ENCODE results near the gene FLG2. TPM values are rescaled to one million over a fixed set of nuclear protein-coding genes. Genes with fewer than 3 reads are reported as not detected.

FLG2 gene
- total and polyA plus RNA-seq, 2 of the 4 experiments (the other 2 are of a cell fraction): 0.02 TPM; not detected in 1

DNA sequence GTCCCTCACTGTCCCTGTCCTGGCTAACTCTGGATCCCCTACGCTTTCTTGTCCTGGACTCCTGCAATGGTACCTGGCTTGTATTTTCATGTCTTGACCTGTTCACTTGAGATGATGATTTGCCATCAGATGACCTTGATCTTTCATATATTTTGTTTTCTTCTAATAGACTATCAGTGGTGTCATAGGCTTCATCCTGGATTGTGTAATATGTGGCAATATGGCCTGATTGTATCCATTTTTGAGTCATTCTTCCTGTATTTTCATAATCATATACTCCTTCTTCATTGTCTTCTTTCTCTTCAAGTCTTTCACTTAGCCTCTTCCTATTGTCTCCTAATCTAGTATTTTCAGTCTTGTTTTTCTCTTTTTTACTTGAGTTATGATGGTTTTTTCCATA lies 45.8 kb downstream of the FLG2 start:
- Histone ChIP-seq H3K27me3 (ENCODE audit: control insufficient read depth, insufficient read depth, low read length) (no peaks in the 10 kb centered on the region), H3K4me1 (ENCODE audit: control insufficient read depth, insufficient read depth, low read length) (no peaks in the 10 kb centered on the region), H3K18ac (ENCODE audit: low read depth, low read length) (no peak overlapping the region), H2AK5ac (ENCODE audit: low read depth, low read length) (no peak overlapping the region), H3K4me3 (ENCODE audit: insufficient read depth, low read depth, low read length) (no peak overlapping the region), H3K14ac (replicated peaks; ENCODE audit: low read depth, low read length) (no peak overlapping the region), H2BK20ac (ENCODE audit: low read depth, low read length) (no peak overlapping the region), H3K79me1 (ENCODE audit: low read depth in 1 of 2, low read length in 2 of 2) (no peaks in the 10 kb centered on the region), H3K36me3 (ENCODE audit: control insufficient read depth, insufficient read depth, low read length) (no peaks in the 10 kb centered on the region), H3K4me2 (ENCODE audit: low read depth, low read length) (no peak overlapping the region), H4K20me1 (ENCODE audit: insufficient read depth, low read length) (no peaks in the 10 kb centered on the region), H3K9me1 (ENCODE audit: insufficient read depth, low read length) (no peaks in the 10 kb centered on the region), H2BK5ac (ENCODE audit: low read depth, low read length, poor library complexity, severe bottlenecking) (no peak overlapping the region), H2BK120ac (ENCODE audit: low read depth, low read length) (no peak overlapping the region), H3K9me3 (ENCODE audit: control insufficient read depth, insufficient read depth, low read length) (peaks cover 15% of the 10 kb centered on the region; the same call in 1 of the 2 replicates), H4K5ac (ENCODE audit: low read depth, low read length) (no peak overlapping the region), H4K8ac (ENCODE audit: low read depth in 2 of 2, low read length in 2 of 2) (no peak overlapping the region), H4K91ac (ENCODE audit: insufficient read depth, low read depth, low read length) (no peak overlapping the region), H3K23ac (ENCODE audit: low read depth, low read length) (no peak overlapping the region), H3K9ac (ENCODE audit: low read depth, low read length) (no peak overlapping the region), H3K56ac (ENCODE audit: extremely low read depth, insufficient read depth, low read length) (no peak overlapping the region), H3K27ac (ENCODE audit: insufficient read depth, low read length) (no peak overlapping the region), H3K4ac (ENCODE audit: low read depth, low read length) (no peak overlapping the region), H2AK9ac (replicated peaks; ENCODE audit: low read depth, low read length, poor library complexity) (no peak overlapping the region), H2AFZ (replicated peaks; ENCODE audit: low read length, poor library complexity) (no peak overlapping the region), H2BK15ac (ENCODE audit: low read depth, low read length) (no peak overlapping the region)
- TF ChIP-seq SMC3 (IDR thresholded peaks at IDR 0.05; ENCODE audit: low read depth, low read length): no peak
- TF ChIP-seq BHLHE40 (IDR thresholded peaks at IDR 0.05; ENCODE audit: low read depth, low read length): no peak
- no peak for TF ChIP-seq CEBPB (IDR thresholded peaks at IDR 0.05; ENCODE audit: low read depth, low read length)
- ChIA-PET CTCF (no interaction called here), POLR2A (ENCODE audit: unreplicated experiment) (no interaction called here)
- in situ Hi-C loops (cut with MboI; ENCODE audit: low sequenced_read_pairs): no loop called here
- ATAC-seq (ENCODE audit: low read depth) (no peak), DNase-seq (no peak)
- no TSS peak for BruUV-seq (replicated peaks)
- dilution Hi-C loops (cut with HindIII; ENCODE audit: low sequenced_read_pairs, unreplicated experiment): no loop called here
- 50% methylated on average over 1 of the region's 1 CpG; no CpG with 5 or more reads in 1 of the 2 experiments for WGBS, 2 experiments (ENCODE audit: extremely low coverage in 2 of 2, insufficient read length in 1 of 2)
- intact Hi-C loops (cut with micrococcal nuclease): no loop called here
